ENCODE results near the gene WNT9A. TPM values are rescaled to one million over a fixed set of nuclear protein-coding genes. Genes with fewer than 3 reads are reported as not detected.

The WNT9A gene, protein sequence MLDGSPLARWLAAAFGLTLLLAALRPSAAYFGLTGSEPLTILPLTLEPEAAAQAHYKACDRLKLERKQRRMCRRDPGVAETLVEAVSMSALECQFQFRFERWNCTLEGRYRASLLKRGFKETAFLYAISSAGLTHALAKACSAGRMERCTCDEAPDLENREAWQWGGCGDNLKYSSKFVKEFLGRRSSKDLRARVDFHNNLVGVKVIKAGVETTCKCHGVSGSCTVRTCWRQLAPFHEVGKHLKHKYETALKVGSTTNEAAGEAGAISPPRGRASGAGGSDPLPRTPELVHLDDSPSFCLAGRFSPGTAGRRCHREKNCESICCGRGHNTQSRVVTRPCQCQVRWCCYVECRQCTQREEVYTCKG
- total RNA-seq: 10 to 100 TPM in 5 of 10 donors, 1 to 10 TPM in 3, under 1 TPM in 2; 0.39 to 27.9 (median 8.6) TPM
- polyA plus RNA-seq: under 1 TPM; 0.39 to 0.80 TPM
- long read RNA-seq, donor 1, partial matches to known transcripts: 0 of 1 reads
- long read RNA-seq, donor 1, other reads (novel, unspliced or antisense): 1 of 1 reads
- long read RNA-seq, donor 2, partial matches to known transcripts: 0 of 1 reads
- long read RNA-seq, donor 2, other reads (novel, unspliced or antisense): 1 of 1 reads
- long read RNA-seq, donor 3, partial matches to known transcripts: 0 of 1 reads
- long read RNA-seq, donor 3, other reads (novel, unspliced or antisense): 1 of 1 reads

DNA sequence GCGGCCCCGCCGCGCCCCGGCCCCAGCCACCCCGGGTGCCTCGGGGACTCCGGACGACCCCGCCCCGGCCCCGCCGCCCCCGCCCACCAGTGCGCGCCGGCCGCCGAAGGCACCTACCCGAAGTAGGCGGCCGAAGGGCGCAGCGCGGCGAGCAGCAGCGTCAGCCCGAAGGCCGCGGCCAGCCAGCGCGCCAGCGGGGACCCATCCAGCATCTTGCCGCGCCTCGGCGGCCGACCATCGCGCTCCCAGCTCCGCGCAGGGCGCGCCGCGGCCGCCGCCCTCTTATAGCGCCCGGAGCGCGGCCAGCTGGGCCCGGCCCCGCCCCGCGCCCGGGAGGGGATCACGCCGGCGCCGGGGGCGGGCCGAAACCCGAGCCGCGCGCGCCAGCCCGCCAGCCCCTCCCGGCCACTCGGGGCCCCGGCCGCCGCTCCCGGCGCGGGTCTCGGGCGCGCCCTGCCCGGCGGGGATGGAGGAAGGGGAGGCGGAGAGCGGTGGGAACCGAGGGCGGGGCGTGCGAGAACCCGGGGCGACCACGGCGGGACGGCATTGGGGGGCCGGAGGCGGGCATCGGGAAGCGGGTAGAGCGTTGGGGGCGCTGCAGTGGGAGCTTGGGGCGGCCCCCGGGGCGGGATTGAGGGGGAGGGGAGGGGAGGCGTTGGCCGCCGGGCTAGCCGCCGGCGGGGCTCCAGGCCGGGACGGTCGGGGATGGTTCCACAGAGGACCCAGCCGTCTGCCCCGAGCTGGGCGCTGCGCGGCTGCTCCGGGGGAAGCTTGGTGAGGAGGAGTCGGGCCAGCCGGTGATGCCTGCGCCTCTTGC is at the start of gene WNT9A:
WNT9A (minus strand) TSS at position 257 of the 817 bp plus-strand sequence; CDS start at position 212, 45 bp downstream.
- H3K4me1 ChIP-seq: peaks cover 8 to 56% (median 35%) of the 10 kb centered on the region in 9 donors

DNA sequence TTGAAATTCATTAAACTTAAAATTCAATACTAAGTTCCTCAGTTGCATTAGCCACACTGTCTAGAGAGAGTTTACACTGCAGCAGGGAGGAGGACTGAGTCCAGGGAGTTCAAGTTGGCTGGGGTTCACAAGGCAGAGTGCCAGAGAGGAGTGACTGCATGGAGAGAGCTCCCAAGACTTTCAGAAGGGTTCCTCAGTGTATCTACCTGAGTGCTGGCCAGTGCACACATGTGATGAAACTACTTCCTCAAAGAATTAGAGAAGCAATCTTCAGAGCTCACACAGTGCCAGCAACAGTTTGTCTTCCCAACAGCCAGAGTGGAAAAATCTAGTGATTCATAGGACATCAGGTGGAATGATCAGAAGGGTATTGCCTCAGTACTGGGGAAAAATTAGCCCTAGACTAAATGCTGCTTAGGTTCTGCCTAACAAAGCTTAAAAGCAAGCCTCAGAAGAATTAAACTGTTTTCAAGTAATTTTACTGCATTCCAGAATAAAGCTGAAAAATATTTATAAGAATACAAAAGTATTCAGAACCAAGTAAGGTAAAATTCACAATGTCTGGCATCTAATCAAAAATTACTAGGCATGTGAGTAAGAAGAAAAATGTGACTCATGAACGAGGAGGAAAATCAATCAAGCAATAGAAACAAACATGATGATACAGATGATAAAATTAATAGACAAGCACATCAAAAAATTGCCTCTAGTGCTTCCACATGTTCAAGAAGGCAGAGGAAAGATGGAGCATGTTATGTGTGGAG is 48.6 kb upstream of the WNT9A start:
- no peak for ATAC-seq
- intact Hi-C loops (cut with DNase I): no loop called here
- H3K27ac ChIP-seq: no peak overlapping the region
- H3K9me3 ChIP-seq: peaks cover 0 to 44% (median 20%) of the 10 kb centered on the region in 11 donors
- H3K4me3 ChIP-seq: no peak overlapping the region
- no peak for DNase-seq
- TF ChIP-seq, protein P1, sequence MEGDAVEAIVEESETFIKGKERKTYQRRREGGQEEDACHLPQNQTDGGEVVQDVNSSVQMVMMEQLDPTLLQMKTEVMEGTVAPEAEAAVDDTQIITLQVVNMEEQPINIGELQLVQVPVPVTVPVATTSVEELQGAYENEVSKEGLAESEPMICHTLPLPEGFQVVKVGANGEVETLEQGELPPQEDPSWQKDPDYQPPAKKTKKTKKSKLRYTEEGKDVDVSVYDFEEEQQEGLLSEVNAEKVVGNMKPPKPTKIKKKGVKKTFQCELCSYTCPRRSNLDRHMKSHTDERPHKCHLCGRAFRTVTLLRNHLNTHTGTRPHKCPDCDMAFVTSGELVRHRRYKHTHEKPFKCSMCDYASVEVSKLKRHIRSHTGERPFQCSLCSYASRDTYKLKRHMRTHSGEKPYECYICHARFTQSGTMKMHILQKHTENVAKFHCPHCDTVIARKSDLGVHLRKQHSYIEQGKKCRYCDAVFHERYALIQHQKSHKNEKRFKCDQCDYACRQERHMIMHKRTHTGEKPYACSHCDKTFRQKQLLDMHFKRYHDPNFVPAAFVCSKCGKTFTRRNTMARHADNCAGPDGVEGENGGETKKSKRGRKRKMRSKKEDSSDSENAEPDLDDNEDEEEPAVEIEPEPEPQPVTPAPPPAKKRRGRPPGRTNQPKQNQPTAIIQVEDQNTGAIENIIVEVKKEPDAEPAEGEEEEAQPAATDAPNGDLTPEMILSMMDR (IDR thresholded peaks at IDR 0.05): no peak
- no peaks in the 10 kb centered on the region for H3K4me1 ChIP-seq
- WGBS, 2 donors: 7 to 22% methylated on average over 1 of the region's 1 CpG
- H3K36me3 ChIP-seq: no peaks in the 10 kb centered on the region
- H3K27me3 ChIP-seq: peaks cover 0 to 20% (median 2%) of the 10 kb centered on the region in 7 donors

More for the DNA sequence above, at the start of gene WNT9A:
- TF ChIP-seq, protein P1 (IDR thresholded peaks at IDR 0.05): no peak
- Histone ChIP-seq H3K27me3 (peaks cover 0 to 44% (median 0%) of the 10 kb centered on the region in 7 donors), H3K9me3 (no peaks in the 10 kb centered on the region), H3K4me3 (peak within 1 kb of the TSS; percentile 18 to 74 (median 60)), H3K36me3 (no peaks in the 10 kb centered on the region), H3K27ac (peak within 1 kb of the TSS in 8 of 10 donors; percentile 5 to 92 (median 90))
- intact Hi-C loops (cut with DNase I): loop anchor here (2.0 to 10.0 kb wide), 10 partner anchors 61 to 467 kb away; partner anchors contain the start of gene ZNF678 (in 1 of the 10)
- ATAC-seq: peak in 6 of 8 donors; percentile 29 to 70 (median 50)
- WGBS, 2 donors: 0 to 1% methylated on average over 72 to 120 of the region's 120 CpGs
- peak in 1 of 2 donors; percentile 53 for DNase-seq

DNA sequence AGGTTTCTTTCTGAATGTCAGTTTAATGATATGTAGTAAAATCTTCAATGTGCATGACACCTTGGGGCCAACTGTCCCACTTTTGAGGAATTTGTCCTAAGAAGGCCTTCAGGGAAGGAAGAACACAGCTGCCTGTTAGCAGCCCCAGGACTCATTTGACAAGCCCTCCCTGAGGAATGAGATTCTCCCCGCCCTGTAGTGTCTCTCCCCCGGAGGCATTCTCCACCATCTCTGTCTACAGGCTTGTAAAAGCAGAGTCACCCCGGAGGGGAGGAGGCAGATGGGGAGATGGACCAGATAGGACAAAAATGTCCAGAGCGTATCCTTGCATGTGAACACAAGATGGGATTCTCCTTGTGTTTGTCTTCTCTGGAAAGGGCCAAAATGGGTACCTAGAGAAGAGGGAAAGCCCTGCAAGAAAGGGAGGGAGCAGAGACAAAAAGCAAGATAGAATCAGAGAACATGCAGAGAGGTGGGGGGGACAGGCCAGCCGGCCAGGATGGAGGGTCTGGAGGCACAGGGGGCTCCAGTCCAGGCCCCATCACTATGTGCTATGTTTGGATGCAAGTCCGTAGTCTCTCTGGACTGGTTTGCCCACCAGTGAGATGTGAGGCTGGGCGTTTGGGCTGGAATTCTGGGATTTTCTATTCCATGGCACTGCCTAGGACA is 47.0 kb upstream of the WNT9A start:
- Histone ChIP-seq H3K27ac (no peak overlapping the region), H3K36me3 (no peaks in the 10 kb centered on the region), H3K9me3 (peaks cover 0 to 50% (median 22%) of the 10 kb centered on the region in 11 donors), H3K4me3 (no peak overlapping the region), H3K4me1 (no peaks in the 10 kb centered on the region), H3K27me3 (peaks cover 0 to 6% (median 2%) of the 10 kb centered on the region in 7 donors)
- WGBS, 2 donors: 58 to 62% methylated on average over 7 of the region's 7 CpGs
- TF ChIP-seq, protein P1 (IDR thresholded peaks at IDR 0.05): no peak
- DNase-seq (no peak), ATAC-seq (no peak)
- intact Hi-C loops (cut with DNase I): no loop called here
